ENCODE data around the gene MPZL2. TPM values are rescaled to one million over a fixed set of nuclear protein-coding genes. Genes with fewer than 3 reads are reported as not detected.
A peak's percentile ranks its signal among the peaks of the same experiment; 100 is the strongest.

The MPZL2 gene
- total RNA-seq, 1 experiment from 2014 or later = 1.8 TPM

GRCh38 chr11:118259138-118259537 is 5.0 kb downstream of the MPZL2 start:
- ATAC-seq (no peak), DNase-seq (ENCODE audit: low read depth, low spot score) (no peak)
- Histone ChIP-seq H3K27me3 (ENCODE audit: control insufficient read depth, insufficient read depth, low read length) (peaks cover 39% of the 10 kb centered on the region), H3K9me3 (ENCODE audit: control insufficient read depth, insufficient read depth, low read depth, low read length) (no peaks in the 10 kb centered on the region; the same call in 1 of the 2 replicates), H3K36me3 (ENCODE audit: control insufficient read depth, insufficient read depth, low read length) (no peaks in the 10 kb centered on the region; the same call in 1 of the 2 replicates), H3K4me1 (ENCODE audit: control insufficient read depth, insufficient read depth, low read length) (0 out of 2 replicates have a peak, but pooled peaks cover 4% of the 10 kb centered on the region), H3K4me3 (ENCODE audit: low read depth in 2 of 2, low read length in 2 of 2) (no peak overlapping the region), H3K27ac (ENCODE audit: low read length) (no peak overlapping the region)
- ChIA-PET POLR2A (no interaction called here), CTCF (interaction anchor here (0.6 kb wide), 1 partner anchor 18 kb away, joined by 3 read pairs; no protein-coding TSS in a partner anchor)
- in situ Hi-C loops (cut with HindIII; ENCODE audit: low pct_unique_long_range_greater_than_20kb, low sequenced_read_pairs) = no loop called here
- intact Hi-C loops (cut with micrococcal nuclease; ENCODE audit: unreplicated experiment) = no loop called here
- no peak for TF ChIP-seq POLR2AphosphoS5 (IDR thresholded peaks at IDR 0.05; ENCODE audit: low read depth, low read length)
- no peak for TF ChIP-seq REST (IDR thresholded peaks at IDR 0.05; ENCODE audit: insufficient read depth in 1 of 2, low read depth in 2 of 2, low read length in 1 of 2)
- TF ChIP-seq TCF7L2 (IDR thresholded peaks at IDR 0.05; ENCODE audit: low read depth, low read length) = no peak
- TF ChIP-seq CTCF (IDR thresholded peaks at IDR 0.05) = no peak
- TF ChIP-seq SIN3A (IDR thresholded peaks at IDR 0.05; ENCODE audit: borderline replicate concordance, insufficient read depth, low read depth, low read length) = no peak
- no TSS peak for BruUV-seq (replicated peaks)

- no TSS peak for BruUV-seq (replicated peaks)
- intact Hi-C loops (cut with micrococcal nuclease; ENCODE audit: unreplicated experiment) = no loop called here
- Histone ChIP-seq H3K27me3 (ENCODE audit: control insufficient read depth, insufficient read depth, low read length) (peaks cover 36% of the 10 kb centered on the region), H3K27ac (ENCODE audit: low read length) (no peak overlapping the region), H3K36me3 (ENCODE audit: control insufficient read depth, insufficient read depth, low read length) (no peaks in the 10 kb centered on the region), H3K4me3 (ENCODE audit: low read depth in 2 of 2, low read length in 2 of 2) (no peak overlapping the region), H3K4me1 (ENCODE audit: control insufficient read depth, insufficient read depth, low read length) (no peaks in the 10 kb centered on the region), H3K9me3 (ENCODE audit: control insufficient read depth, insufficient read depth, low read depth, low read length) (no peaks in the 10 kb centered on the region; the same call in 1 of the 2 replicates)
- in situ Hi-C loops (cut with HindIII; ENCODE audit: low pct_unique_long_range_greater_than_20kb, low sequenced_read_pairs) = no loop called here
- ChIA-PET CTCF (no interaction called here), POLR2A (no interaction called here)
- TF ChIP-seq SIN3A (IDR thresholded peaks at IDR 0.05; ENCODE audit: borderline replicate concordance, insufficient read depth, low read depth, low read length) (no peak), CTCF (IDR thresholded peaks at IDR 0.05) (peak; percentile 54)
- DNase-seq (ENCODE audit: low read depth, low spot score) (no peak), ATAC-seq (no peak)
Observed at GRCh38 chr11:118258410-118258809, 5.7 kb downstream of the MPZL2 start.

All from Panc1 (cell line).